ENCODE measurements around the gene TMEFF2. TPM values are rescaled to one million over a fixed set of nuclear protein-coding genes. Genes with fewer than 3 reads are reported as not detected.

Gene TMEFF2
- total and polyA plus RNA-seq, 4 donors = 0.08 TPM; not detected in 3

GRCh38 chr2:191923652-191923997 lies 271.1 kb downstream of the TMEFF2 start:
- H3K27me3 ChIP-seq (ENCODE audit: control insufficient read depth in 4 of 4, insufficient read depth in 4 of 4, low read length in 3 of 4) = no peaks in the 10 kb centered on the region
- no peak overlapping the region for H3K27ac ChIP-seq (ENCODE audit: low read depth in 1 of 2, low read length in 2 of 2)

More at GRCh38 chr2:191923652-191923997, 271.1 kb downstream of the TMEFF2 start:
- no peak for TF ChIP-seq HNF4A (conservative IDR thresholded peaks at IDR 0.05)
- no peak for TF ChIP-seq RXRA (IDR thresholded peaks at IDR 0.05)
- no peak for TF ChIP-seq EGR1 (IDR thresholded peaks at IDR 0.05; ENCODE audit: low read depth in 2 of 2)
- TF ChIP-seq ZBTB33 (IDR thresholded peaks at IDR 0.05) = no peak
- TF ChIP-seq FOXA2 (IDR thresholded peaks at IDR 0.05) = no peak
- no peak for TF ChIP-seq NR2F2 (IDR thresholded peaks at IDR 0.05)
- no peak for TF ChIP-seq YY1 (IDR thresholded peaks at IDR 0.05)
- TF ChIP-seq FOXA1 (IDR thresholded peaks at IDR 0.05) = no peak
- no peak for TF ChIP-seq MAX (IDR thresholded peaks at IDR 0.05)
- no peak for TF ChIP-seq RAD21 (IDR thresholded peaks at IDR 0.05)
- no peak for TF ChIP-seq JUND (IDR thresholded peaks at IDR 0.05)
- TF ChIP-seq REST (IDR thresholded peaks at IDR 0.05) = no peak
- no peak for TF ChIP-seq GABPA (IDR thresholded peaks at IDR 0.05 in 1 of 2, conservative IDR thresholded peaks at IDR 0.05 in 1 of 2)
- no peak for TF ChIP-seq ATF3 (IDR thresholded peaks at IDR 0.05)
- TF ChIP-seq CTCF (IDR thresholded peaks at IDR 0.05; ENCODE audit: low read depth, low read length, missing input control) = no peak
- no peak for TF ChIP-seq TAF1 (conservative IDR thresholded peaks at IDR 0.05)
- TF ChIP-seq SP1 (IDR thresholded peaks at IDR 0.05) = no peak
- no peak for TF ChIP-seq HNF4G (IDR thresholded peaks at IDR 0.05)
- no peak for DNase-seq (ENCODE audit: low spot score)
- Histone ChIP-seq H3K9ac (ENCODE audit: low read depth in 1 of 2, low read length in 2 of 2) (no peak overlapping the region), H3K4me3 (ENCODE audit: low read depth in 1 of 3, low read length in 3 of 3) (no peak overlapping the region), H3K4me1 (ENCODE audit: control insufficient read depth in 4 of 4, insufficient read depth in 4 of 4, low read length in 3 of 4) (no peaks in the 10 kb centered on the region), H3K9me3 (ENCODE audit: control insufficient read depth in 4 of 4, low read length in 3 of 4) (peaks cover 0 to 2% (median 0%) of the 10 kb centered on the region in 4 donors), H3K36me3 (ENCODE audit: control insufficient read depth in 4 of 4, insufficient read depth in 3 of 4, low read depth in 1 of 4, low read length in 3 of 4) (no peaks in the 10 kb centered on the region)
